Gastroesophageal sphincter (tissue), 3 donors: ENCODE data around the gene TRIM13.
"Not testable (repeated sequence)": the region's sequence is repeated elsewhere in the genome, so short reads cannot be mapped to it uniquely, and the experiment has no call there.

Experiments
- POLR2A ChIP-seq, 2 donors: fragments of 450-650 bp; IDR thresholded peaks; one replicate each; pipeline ENCODE4 v1.6.1; 2017; ENCODE audit warnings: antibody characterized with exemption in 2 of 2, mild to moderate bottlenecking in 2 of 2, moderate library complexity in 1 of 2
- TF ChIP-seq, protein P1 (sequence below), 4 experiments: fragments of 200-600 bp in 2 of 4; fragments of 450-650 bp in 2 of 4; sonication (generic) in 1 of 4; IDR thresholded peaks; one replicate each; pipeline ENCODE4 v1.5.1; 2017 to 2019; ENCODE audit warnings: antibody characterized with exemption in 4 of 4, mild to moderate bottlenecking in 2 of 4, moderate library complexity in 2 of 4

DNA sequence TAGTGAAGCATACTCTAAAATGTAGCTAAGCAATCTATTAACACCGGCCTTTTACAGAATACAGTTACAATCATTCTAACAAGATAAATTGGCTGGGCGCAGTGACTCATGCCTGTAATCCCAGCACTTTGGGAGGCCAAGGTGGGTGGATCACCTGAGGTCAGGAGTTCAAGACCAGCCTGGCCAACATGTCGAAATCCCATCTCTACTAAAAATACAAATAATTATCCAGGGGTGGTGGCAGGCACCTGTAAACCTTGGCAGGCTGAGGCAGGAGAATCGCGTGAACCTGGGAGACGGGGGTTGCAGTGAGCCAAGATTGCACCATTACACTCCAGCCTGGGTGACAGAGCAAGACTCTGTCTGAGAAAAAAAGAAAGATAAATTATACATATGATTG is 6.2 kb upstream of the TRIM13 start:
- TF ChIP-seq POLR2A (IDR thresholded peaks at IDR 0.05), result not testable (repeated sequence)
- TF ChIP-seq, protein P1, sequence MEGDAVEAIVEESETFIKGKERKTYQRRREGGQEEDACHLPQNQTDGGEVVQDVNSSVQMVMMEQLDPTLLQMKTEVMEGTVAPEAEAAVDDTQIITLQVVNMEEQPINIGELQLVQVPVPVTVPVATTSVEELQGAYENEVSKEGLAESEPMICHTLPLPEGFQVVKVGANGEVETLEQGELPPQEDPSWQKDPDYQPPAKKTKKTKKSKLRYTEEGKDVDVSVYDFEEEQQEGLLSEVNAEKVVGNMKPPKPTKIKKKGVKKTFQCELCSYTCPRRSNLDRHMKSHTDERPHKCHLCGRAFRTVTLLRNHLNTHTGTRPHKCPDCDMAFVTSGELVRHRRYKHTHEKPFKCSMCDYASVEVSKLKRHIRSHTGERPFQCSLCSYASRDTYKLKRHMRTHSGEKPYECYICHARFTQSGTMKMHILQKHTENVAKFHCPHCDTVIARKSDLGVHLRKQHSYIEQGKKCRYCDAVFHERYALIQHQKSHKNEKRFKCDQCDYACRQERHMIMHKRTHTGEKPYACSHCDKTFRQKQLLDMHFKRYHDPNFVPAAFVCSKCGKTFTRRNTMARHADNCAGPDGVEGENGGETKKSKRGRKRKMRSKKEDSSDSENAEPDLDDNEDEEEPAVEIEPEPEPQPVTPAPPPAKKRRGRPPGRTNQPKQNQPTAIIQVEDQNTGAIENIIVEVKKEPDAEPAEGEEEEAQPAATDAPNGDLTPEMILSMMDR (IDR thresholded peaks at IDR 0.05), result not testable (repeated sequence)
